Panc1 (cell line): ENCODE data around the gene MTHFD1L. TPM values are rescaled to one million over a fixed set of nuclear protein-coding genes. Genes with fewer than 3 reads are reported as not detected.

Source experiments
- ATAC-seq: fragments of 200-7000 bp; cut with Tn5 transposase; 2 replicates; pipeline ENCODE4 v1.9.1; 2020; ENCODE audit warnings: mild to moderate bottlenecking, moderate library complexity
- BruUV-seq: library from RNA; stranded (reverse); fragments of 400-500 nt; replicated peaks from 2 replicates; lab custom pipeline; 2021; lab: Mats Ljungman, UMichigan
- CTCF ChIA-PET: fragments of 300-600 bp; sonication (Branson Sonifier 250); formaldehyde crosslinking; loops from one replicate; lab custom pipeline; 2022; ENCODE audit warnings: antibody characterized with exemption; lab: Charles Lee
- POLR2A ChIA-PET: fragments of 300-600 bp; sonication (Branson Sonifier 250); formaldehyde crosslinking; loops from one replicate; lab custom pipeline; 2022; ENCODE audit warnings: antibody characterized with exemption; lab: Charles Lee
- DNase-seq: peaks from one replicate; pipeline ENCODE4 v3.0.0-alpha.2; 2010; ENCODE audit warnings: low read depth, low spot score
- H3K27ac ChIP-seq: 2 replicates; pipeline ENCODE4 v1.5.1; 2011; ENCODE audit warnings: mild to moderate bottlenecking, low read length, inconsistent platforms
- H3K27me3 ChIP-seq: fragments of 200-500 bp; sonication (Bioruptor generic); 2 replicates; pipeline ENCODE4 v1.6.0; 2014; ENCODE audit warnings: low read length, inconsistent platforms; ENCODE audit not compliant: control insufficient read depth, insufficient read depth
- H3K36me3 ChIP-seq: fragments of 200-500 bp; sonication (Bioruptor generic); 2 replicates; pipeline ENCODE4 v1.5.1; 2014; ENCODE audit warnings: inconsistent platforms, mild to moderate bottlenecking, low read length, moderate library complexity; ENCODE audit not compliant: control insufficient read depth, insufficient read depth
- H3K4me1 ChIP-seq: 2 replicates; pipeline ENCODE4 v1.5.1; 2011; ENCODE audit warnings: inconsistent platforms, mild to moderate bottlenecking, low read length, moderate library complexity; ENCODE audit not compliant: control insufficient read depth, insufficient read depth
- H3K4me3 ChIP-seq, 2 experiments: 2 replicates each; pipeline ENCODE4 v1.5.1; 2011 to 2012; ENCODE audit warnings: low read depth in 2 of 2, low read length in 2 of 2, mild to moderate bottlenecking in 2 of 2, inconsistent platforms in 1 of 2, moderate library complexity in 1 of 2
- H3K9me3 ChIP-seq: fragments of 200-500 bp; sonication (Bioruptor generic); 2 replicates; pipeline ENCODE4 v1.5.1; 2014; ENCODE audit warnings: low read depth, mild to moderate bottlenecking, inconsistent platforms, low read length, moderate library complexity; ENCODE audit not compliant: control insufficient read depth, insufficient read depth
- POLR2AphosphoS5 ChIP-seq: IDR thresholded peaks from 2 replicates; pipeline ENCODE4 v1.6.1; 2012; ENCODE audit warnings: mild to moderate bottlenecking, low read depth, low read length, moderate library complexity
- SIN3A ChIP-seq: IDR thresholded peaks from 2 replicates; pipeline ENCODE4 v1.6.1; 2012; ENCODE audit warnings: low read depth, mild to moderate bottlenecking, low read length, moderate library complexity, borderline replicate concordance; ENCODE audit not compliant: insufficient read depth
- TCF7L2 ChIP-seq: IDR thresholded peaks from 2 replicates; pipeline ENCODE4 v1.6.1; 2011; ENCODE audit warnings: mild to moderate bottlenecking, low read depth, low read length, inconsistent platforms
- in situ Hi-C: cut with HindIII; loops from 2 replicates; pipeline ENCODE4 v1.10.0; 2016; ENCODE audit warnings: low sequenced_read_pairs, low pct_unique_long_range_greater_than_20kb
- intact Hi-C: fragments of 100-400 bp; cut with micrococcal nuclease; formaldehyde crosslinking; loops from one replicate; pipeline ENCODE4 v1.10.0; 2022; ENCODE audit not compliant: unreplicated experiment
- total RNA-seq: library from RNA; stranded (reverse); gene quantifications from one replicate; pipeline ENCODE4 v1.2.1, GENCODE V29; 2021; ENCODE audit not compliant: unreplicated experiment
- TF ChIP-seq, protein P1 (sequence below): fragments of 450-650 bp; IDR thresholded peaks from 2 replicates; pipeline ENCODE4 v1.5.1; 2017; ENCODE audit warnings: mild to moderate bottlenecking
- TF ChIP-seq, protein P2 (sequence below), 2 experiments: IDR thresholded peaks; 2 replicates each; pipeline ENCODE4 v1.6.1; 2011 to 2012; ENCODE audit warnings: low read depth in 2 of 2, control low read depth in 1 of 2, low read length in 1 of 2, mild to moderate bottlenecking in 1 of 2, moderate library complexity in 1 of 2; ENCODE audit not compliant: insufficient read depth in 1 of 2

The MTHFD1L gene
- total RNA-seq, 1 experiment from 2014 or later: 76.2 TPM

DNA sequence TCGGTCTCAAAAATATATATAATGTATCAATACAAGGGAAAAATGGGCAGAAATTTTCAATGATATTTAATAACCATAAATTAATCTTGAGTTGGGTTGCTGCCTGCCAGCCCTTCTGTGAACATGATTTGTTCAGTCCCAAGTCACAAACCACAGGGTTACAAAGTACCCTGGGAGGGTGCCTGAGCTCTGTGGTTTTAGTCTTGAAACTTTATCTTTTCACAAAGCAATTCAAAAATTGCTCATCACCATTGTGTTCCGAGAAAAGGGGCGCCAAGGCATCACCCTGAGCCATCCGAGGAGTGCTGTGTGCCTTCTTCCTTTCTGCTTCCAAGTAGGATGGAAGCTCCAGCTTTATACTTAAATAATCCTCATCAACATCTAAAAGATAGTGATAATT is 232.7 kb downstream of the MTHFD1L start:
- Histone ChIP-seq H3K27me3 (no peaks in the 10 kb centered on the region), H3K36me3 (0 out of 2 replicates have a peak, but pooled peaks cover 2% of the 10 kb centered on the region), H3K9me3 (no peaks in the 10 kb centered on the region), H3K27ac (no peak overlapping the region), H3K4me1 (no peaks in the 10 kb centered on the region), H3K4me3 (no peak overlapping the region)
- in situ Hi-C loops: no loop called here
- ATAC-seq (no peak), DNase-seq (no peak)
- intact Hi-C loops: no loop called here
- BruUV-seq: no TSS peak
- CTCF ChIA-PET: no interaction called here
- TF ChIP-seq, protein P1, sequence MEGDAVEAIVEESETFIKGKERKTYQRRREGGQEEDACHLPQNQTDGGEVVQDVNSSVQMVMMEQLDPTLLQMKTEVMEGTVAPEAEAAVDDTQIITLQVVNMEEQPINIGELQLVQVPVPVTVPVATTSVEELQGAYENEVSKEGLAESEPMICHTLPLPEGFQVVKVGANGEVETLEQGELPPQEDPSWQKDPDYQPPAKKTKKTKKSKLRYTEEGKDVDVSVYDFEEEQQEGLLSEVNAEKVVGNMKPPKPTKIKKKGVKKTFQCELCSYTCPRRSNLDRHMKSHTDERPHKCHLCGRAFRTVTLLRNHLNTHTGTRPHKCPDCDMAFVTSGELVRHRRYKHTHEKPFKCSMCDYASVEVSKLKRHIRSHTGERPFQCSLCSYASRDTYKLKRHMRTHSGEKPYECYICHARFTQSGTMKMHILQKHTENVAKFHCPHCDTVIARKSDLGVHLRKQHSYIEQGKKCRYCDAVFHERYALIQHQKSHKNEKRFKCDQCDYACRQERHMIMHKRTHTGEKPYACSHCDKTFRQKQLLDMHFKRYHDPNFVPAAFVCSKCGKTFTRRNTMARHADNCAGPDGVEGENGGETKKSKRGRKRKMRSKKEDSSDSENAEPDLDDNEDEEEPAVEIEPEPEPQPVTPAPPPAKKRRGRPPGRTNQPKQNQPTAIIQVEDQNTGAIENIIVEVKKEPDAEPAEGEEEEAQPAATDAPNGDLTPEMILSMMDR: no peak
- no peak for TF ChIP-seq TCF7L2
- no peak for TF ChIP-seq POLR2AphosphoS5
- TF ChIP-seq, protein P2, sequence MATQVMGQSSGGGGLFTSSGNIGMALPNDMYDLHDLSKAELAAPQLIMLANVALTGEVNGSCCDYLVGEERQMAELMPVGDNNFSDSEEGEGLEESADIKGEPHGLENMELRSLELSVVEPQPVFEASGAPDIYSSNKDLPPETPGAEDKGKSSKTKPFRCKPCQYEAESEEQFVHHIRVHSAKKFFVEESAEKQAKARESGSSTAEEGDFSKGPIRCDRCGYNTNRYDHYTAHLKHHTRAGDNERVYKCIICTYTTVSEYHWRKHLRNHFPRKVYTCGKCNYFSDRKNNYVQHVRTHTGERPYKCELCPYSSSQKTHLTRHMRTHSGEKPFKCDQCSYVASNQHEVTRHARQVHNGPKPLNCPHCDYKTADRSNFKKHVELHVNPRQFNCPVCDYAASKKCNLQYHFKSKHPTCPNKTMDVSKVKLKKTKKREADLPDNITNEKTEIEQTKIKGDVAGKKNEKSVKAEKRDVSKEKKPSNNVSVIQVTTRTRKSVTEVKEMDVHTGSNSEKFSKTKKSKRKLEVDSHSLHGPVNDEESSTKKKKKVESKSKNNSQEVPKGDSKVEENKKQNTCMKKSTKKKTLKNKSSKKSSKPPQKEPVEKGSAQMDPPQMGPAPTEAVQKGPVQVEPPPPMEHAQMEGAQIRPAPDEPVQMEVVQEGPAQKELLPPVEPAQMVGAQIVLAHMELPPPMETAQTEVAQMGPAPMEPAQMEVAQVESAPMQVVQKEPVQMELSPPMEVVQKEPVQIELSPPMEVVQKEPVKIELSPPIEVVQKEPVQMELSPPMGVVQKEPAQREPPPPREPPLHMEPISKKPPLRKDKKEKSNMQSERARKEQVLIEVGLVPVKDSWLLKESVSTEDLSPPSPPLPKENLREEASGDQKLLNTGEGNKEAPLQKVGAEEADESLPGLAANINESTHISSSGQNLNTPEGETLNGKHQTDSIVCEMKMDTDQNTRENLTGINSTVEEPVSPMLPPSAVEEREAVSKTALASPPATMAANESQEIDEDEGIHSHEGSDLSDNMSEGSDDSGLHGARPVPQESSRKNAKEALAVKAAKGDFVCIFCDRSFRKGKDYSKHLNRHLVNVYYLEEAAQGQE (IDR thresholded peaks at IDR 0.05; ENCODE audit: insufficient read depth in 1 of 2, low read depth in 2 of 2, low read length in 1 of 2): no peak
- no peak for TF ChIP-seq SIN3A
- POLR2A ChIA-PET: no interaction called here

DNA sequence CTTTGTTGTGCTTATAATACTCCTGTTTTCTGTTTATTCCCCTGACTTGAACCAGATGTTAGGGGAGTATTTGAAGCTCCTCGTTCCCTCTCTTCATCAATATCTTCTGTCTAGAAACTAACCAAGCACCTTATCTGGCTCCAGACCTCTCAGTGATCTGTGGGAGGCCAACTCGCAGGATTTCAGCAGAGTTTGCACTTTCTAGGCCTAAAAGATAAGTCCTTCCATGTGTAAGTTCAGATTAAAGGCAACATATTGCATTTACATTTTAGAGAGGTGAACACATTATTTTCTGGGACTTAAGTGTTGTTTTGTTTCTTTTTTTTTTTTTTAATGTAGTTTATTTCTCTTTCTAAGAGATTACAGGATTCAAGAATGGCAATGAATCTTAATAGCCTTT is 234.8 kb downstream of the MTHFD1L start:
- ChIA-PET POLR2A (no interaction called here), CTCF (no interaction called here)
- ATAC-seq (no peak), DNase-seq (no peak)
- Histone ChIP-seq H3K27ac (no peak overlapping the region), H3K27me3 (no peaks in the 10 kb centered on the region), H3K4me3 (no peak overlapping the region), H3K36me3 (0 out of 2 replicates have a peak, but pooled peaks cover 2% of the 10 kb centered on the region), H3K9me3 (no peaks in the 10 kb centered on the region), H3K4me1 (no peaks in the 10 kb centered on the region)
- no TSS peak for BruUV-seq
- intact Hi-C loops (no loop called here), in situ Hi-C loops (no loop called here)
- TF ChIP-seq, protein P1: no peak
- TF ChIP-seq SIN3A (no peak), TCF7L2 (no peak), POLR2AphosphoS5 (no peak)
- TF ChIP-seq, protein P2 (IDR thresholded peaks at IDR 0.05; ENCODE audit: insufficient read depth in 1 of 2, low read depth in 2 of 2, low read length in 1 of 2): no peak
